ENCODE data around the gene PEDS1.
"Not testable (repeated sequence)": the region's sequence is repeated elsewhere in the genome, so short reads cannot be mapped to it uniquely, and the experiment has no call there.

Gene PEDS1

DNA sequence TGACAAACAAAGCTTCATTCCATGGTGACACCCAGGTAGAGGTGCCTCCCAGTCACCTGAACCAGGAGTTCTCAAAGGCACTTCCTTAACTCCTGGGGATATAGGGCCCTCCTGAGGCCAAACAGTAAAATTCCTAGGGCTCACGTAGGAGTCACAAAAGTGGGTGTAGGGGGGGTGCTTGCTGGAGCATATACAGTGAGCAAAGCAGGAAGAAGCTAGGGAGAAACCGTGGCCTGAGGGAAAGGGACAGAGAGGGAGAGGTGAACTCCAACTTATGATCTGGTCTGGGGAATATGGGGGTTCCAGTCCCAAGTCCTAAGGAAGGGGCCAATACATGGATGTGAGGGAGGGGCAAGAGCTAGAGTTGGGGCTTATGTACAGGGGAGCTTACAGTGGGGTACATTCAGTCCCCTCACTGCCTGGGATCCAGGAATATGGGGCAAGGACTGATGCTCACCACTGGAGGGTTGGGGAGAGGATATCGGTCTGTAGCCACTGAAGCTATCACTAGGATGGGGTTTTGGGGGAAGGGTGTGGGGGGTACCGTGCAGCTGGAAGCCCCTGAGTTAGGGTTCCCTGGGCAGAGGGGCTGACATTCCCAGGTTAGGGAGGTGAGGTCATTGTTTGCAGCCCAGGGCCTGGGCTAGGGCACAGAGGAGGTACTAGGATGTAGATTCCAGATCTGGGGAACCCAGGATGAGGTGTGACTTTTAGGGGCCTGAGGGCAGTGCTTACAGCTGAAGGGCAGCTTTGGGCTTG, 950 bp downstream of the PEDS1 start:
- DNase-seq: no peak

DNA sequence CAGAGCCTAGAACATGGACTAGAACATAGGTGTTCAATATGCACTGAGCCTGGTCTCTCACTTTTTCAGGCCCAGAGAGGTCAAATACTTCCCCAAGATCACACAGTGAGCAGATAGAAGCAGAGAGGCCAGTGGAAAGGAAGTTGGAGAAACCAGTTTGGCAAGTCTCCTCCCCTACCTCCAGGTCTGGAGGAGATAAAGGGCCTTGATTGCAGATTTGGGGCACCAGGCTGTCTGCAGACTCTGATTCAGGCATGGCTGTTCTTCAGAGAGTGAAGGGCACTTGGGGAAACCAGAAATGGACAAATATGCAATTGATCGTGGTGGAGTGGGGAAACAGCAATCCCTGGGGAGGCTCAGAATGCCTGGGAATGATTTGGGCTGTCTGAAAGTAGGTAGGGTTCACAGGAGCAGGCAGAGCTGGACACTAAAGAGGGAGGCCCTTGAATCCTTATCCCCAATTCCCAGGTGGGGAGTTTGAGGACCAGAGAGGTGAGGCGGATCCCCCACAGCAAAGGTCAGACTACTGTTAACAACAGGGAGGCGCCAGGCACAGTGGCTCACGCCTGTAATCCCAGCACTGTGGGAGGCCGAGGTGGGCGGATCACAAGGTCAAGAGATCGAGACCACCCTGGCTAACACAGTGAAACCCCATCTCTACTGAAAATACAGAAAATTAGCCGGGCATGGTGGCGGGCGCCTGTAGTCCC, 2.3 kb downstream of the PEDS1 start:
- DNase-seq: no peak

DNA sequence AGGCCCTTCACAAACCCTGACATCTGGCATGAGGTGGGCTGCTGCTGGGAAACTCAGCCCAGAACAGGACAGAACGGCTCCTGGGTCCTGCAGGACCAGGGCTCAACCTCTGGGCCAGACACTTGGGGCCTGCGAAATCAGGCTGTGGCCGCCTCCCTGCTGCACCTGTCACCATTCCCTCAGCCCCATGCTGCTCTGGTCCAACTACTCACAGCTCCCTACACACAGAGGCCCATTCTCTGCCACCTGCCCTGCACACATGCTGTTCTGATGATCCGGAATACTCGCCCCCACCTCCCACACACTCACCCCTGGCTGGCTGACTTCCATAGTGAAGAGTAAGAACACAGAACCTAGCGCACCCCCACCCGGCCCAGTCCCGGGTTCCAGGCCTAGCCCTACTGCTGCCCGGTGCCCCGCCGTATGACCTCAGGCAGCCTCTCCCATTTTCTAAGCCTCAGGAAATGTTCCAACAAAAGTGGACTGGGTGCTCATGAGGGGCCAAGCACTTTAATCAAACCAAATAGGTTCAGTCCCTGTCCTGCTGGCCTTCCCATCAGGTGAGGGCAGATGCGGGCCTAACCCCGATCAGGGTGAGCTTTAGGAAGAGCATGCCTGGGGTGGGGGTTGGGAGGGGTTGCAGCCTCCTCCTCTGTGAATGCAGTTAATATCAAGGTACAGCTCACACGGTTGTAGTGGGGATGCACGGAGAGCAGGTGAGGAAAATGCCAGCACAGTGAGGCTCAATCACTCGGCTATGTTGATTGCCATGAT, 3.9 kb downstream of the PEDS1 start:
- no peak for DNase-seq

DNA sequence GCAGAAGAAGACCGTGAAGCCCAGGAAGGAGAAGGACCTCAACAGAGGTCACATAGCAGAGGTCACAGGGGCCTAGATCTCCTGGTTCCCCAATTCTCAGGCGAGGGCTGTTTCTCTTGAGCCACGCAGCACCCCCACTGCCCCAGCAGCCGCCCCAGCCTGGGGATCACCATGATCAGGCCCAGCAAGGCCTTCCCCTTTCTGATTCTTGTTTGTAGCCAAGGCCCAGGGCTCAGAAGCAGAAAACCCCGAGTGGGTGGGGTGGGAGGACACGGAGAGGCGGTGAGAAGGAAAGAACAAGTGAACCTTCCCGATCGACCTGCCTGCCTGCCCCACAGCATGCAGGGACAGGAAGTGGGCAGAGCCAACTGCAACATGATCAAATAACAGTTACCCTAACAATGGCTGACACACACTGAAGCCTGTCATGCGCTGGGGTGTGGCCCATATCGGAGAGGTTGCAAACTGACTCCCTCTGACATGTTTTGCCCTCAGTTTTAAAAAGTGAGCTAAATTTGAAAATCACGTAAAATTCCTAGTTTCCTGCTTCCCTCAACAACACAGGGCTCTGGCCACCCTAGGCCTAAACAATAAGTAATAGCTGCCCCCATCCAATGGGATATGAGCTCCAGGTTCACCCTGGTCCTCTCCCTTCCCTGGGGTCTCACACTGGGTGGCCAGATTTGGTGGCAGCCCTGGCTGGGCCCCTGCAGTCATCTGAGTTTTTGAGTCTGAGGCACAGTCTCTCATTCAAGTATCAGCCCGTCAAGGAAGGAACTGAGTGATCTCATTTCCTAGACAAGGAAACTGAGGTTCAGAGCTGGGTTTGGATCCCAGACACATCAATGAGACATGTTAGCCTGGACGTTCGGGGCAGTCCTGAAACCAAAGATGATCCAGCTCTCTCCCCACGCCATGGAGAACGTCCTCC, 6.5 kb downstream of the PEDS1 start:
- peak; percentile 76 for DNase-seq

DNA sequence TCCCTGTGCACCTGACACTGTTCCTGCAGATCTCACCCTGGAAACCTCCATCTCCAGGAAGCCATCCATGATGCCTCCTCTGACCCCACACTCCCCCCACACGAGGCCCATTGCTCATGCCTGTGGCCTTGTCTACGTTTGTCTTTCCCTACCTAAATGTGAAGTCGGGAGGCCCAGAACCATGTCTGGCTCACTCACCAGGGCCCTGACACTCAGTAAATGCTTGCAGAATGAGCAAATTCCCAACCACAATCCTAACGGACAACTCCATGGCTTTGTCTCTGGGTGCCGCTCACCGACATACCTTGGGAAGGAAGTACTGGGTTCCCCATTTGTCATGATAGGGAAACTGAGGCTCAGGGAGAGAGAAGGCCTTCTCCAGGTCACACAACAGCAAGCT, 7.3 kb downstream of the PEDS1 start:
- DNase-seq: no peak

DNA sequence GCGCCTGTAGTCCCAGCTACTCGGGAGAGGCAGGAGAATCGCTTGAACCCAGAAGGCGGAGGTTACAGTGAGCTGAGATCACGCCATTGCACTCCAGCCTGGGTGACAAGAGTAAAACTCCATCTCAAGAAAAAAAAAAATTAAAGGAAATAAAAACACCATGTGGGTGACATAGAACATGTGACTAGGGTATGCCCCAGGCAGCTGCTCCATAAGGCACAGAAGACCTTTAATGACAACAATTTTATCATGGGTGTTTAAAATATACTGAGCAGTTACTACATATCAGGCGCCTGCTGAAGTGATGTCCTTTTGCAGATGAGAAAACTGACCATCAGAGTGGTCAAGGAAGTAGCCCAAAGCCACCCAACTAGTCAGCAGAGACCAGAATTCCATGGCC, 8.0 kb downstream of the PEDS1 start:
- no peak for DNase-seq

DNA sequence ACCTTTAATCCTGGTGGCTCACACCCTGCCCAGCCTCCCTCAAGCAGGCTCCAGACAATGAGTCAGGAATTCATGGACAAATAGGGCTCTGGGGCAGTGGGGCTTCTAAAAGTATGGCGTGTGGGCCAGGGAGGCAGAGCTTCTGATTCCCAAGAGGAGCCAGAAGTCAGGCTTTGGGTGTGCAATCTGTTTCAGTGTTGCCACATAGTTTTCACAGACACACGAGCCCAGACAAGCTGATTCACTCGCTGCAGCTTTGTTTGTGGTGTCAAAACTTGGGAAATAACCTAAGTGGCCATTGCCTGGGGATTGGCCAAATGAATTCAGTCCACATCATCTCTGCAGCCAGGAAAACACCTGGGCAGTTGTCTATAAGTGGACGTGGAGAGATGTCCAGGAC, 9.2 kb downstream of the PEDS1 start:
- DNase-seq: no peak

DNA sequence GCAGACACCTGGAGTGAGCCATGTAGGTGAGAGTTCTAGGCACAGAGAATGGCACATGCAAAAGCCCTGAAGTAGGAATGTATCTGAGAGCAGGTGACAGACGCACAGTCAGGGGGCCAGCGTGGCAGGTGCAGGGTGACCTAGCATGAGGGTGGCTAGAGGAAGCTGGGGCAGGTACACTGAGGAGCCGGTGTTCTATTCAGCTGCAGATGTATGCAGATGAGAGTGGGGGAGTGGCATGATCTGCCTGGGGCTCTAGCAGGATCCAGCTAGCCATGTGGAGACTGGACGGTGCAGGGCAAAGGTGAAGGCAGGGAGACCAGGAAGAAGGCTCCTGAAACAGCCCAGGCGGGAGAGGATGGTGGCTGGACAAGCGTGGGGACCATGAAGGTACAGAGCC, 10.7 kb downstream of the PEDS1 start:
- no peak for DNase-seq

DNA sequence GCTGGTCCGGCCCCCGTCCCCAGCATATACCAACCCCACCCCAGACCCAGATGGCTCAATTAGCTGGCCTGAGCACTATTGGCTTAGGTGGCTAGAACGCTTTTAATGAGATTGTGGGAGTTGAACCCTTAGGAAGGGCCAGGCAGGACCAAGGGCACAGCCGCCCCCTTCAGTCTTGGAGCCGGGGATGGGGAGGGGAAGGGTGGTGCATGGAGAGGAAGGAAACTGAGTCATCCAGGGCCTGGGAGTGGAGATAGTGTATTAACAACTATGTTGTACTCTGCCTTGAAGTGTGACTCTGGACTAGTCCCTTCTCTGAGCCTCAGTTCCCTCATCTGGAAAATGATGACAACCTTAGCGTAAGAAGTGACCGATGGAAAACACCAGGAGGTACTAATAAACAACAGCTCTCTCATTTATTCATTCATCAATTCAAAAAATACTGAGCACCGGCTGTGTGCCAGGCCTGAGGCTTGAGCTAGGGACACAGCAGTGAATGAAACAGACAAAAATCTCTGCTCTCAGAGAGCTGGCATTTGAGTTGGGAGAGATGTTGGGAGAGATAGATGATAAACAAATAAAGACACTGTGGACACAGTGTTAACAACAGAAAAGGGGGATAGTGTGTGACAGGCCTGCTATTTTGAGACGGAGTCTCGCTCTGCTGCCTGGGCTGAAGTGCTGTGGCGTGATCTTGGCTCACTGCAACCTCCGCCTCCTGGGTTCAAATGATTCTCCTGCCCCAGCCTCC, 11.5 kb downstream of the PEDS1 start:
- DNase-seq: no peak

DNA sequence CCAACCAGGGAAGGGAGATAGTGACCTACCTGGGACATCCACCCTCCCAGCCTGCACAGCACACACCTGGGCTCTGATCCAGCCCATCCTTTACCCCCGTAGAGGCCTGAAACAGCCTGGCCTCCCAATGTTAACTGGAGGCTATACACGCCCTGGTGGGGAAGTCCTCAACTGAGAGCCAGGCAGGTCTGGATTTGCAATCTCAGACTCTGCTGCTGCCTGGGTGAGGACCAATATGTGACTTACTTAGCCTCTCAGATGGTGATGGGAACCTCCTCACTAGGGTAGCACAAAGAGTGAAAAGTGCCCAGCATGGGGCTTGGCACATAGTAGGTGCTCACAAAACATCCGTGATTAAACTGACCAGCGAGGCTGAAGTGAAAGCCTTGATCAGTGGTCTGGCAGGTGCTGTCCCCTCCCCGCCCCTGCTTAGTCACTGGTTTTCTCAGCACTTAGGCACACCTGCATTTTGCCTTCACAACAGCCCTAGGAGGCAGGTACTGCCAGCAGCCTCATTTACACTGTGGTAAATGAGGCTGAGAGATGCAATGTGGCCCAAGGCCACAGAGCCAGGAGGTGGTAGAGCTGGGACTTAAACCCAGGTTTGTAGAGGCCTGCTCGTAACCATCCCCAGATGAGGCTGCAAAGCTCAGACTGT, 12.4 kb downstream of the PEDS1 start:
- DNase-seq: no peak

DNA sequence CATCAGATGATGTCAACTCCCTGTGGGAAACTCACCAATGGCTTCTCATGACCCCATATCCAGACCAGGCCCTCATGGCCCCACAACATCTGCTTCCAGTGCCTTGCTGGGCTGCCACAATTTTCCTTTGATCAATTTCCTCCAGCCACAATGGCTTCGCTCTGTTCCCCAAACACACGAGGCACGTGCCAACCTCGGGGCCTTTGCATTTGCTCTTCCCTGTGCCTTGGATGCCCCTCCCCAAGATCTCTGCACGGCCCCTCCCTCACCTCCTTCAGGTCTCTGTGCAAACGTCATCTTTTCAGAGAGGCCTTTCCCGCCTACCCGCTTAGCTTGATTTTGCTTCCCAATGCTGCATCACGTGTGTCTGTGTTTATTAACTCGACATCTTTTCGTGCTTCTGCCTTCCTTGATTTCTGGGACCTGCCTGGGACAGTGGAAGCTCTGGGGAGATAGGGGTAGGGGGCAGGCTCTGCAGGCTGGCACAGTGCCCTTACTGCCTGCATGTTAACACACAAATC, 13.1 kb downstream of the PEDS1 start:
- no peak for DNase-seq

DNA sequence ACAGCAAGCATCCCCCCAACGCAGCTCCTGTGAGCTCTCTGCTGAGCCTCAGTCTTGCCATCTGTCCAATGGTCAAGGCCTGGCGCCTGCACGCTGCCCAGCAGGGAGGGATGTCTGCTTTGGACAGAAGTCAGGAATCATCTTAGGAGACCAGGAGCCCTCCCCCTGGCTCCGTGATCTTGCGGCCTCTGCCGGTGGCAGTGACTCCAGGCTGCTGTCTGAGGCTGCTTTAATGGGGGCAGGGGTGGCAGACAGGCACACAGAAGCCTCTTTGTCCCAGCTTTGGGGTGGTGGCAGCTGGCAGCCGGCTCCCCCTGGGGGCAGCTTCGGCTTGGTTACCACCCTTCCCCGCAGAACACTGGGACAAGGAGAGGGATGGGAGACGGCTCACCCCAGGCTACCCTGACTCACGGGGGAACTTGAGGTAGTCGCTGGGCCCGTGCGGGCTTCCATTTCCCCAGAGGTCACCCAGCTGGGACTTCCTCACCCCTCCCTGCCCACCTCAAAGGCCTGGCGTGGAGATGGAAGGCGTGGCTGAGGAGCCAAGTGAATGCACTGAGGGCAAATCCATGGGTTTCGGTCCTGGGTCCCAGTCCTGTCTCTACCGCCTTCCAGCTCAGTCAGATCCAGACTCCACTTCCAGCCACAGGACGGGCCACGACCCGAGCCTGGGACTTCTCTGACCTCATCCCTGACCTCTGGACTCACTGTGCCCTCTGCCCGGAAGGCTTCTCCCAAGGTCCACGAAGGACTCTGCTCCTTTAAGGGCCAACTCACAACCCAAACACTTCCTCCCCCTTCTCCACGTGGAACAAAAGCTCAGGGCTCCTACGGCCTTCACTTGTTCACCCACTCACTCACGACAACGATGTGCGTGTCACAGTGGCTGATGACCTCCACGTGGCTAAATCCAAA, 14.8 kb downstream of the PEDS1 start:
- DNase-seq: no peak

DNA sequence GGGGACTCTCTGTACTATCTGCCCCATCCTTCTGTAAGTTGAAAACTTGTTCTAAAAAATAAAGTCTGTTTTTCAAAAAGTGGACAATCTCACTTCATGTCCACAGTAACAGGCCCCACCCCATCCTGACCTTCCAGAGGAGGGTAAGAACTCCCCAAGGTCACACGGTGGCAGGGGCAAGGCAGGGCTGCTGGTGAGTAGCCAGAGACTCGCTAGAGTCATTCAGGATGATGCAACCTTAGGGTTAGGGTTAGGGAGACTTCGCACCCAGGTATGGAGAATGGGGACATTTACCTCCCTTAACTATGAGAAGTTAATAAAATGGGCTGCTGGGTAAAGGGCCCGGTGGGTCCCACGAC, 15.4 kb downstream of the PEDS1 start:
- no peak for DNase-seq

DNA sequence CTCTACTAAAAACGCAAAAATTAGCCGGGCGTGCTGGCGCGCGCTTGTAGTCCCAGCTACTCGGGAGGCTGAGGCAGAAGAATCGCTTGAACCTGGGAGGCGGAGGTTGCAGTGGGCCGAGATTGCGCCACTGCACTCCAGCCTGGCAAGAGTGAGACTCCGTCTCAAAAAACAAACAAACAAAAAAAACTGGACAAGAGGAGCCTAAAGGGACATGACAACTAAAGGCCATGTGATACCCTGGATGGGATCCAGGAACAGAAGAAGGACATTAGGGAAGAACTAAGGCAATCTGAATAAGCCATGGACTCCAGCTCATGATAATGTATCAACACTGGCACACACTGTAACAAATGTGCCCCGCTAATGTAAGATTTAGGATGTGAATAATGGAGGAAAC, 15.8 kb downstream of the PEDS1 start:
- DNase-seq: not testable (repeated sequence)

DNA sequence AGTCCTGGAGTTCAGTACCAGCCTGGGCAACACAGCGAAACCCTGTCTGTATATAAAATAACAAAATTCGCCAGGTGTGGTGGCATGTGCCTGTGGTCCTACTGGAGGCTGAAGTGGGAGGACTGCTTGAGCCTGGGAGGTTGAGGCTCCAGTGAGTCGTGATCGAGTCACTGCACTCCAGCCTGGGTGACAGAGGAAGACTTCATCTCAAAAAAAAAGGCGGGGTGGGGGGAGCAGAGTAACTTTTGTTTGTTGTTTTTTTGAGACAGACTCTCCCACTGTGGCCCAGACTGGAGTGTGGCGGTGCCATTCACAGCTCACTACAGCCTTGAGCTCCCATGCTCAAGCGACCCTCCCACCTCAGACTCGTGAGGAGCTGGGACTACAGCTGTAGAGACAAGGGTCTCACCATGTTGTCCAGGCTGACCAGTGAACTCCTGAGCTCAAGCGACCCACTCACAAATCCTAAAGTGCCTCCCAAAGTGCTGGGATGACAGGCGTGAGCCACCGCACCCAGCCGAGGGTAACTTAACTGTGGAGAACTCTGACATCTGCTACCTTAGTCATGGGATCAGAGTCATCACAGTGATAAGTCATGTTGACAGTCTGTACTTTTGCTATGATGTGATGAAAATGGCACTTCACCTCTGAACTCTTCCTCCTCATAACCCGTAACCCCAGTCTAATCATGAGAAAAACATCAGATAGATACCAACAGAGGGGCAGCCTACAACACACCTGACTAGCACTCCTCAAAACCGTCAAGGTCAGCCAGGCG, 16.5 kb downstream of the PEDS1 start:
- no peak for DNase-seq

DNA sequence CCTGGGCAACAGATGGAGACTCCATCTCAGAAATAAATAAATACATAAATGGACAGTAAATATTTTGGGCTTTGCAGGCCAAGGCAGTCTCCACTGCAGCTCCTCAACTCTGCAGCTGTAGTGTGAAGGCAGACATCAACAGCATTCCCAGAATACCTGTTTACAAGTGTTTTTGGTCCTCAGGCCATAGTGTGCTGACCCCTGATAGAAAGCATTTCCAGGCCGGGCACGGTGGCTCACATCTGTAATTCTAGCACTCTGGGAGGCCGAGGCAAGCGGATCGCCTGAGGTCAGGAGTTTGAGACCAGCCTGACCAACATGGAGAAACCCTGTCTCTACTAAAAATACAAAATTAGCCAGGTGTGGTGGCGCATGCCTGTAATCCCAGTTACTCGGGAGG, 18.4 kb downstream of the PEDS1 start:
- not testable (repeated sequence) for DNase-seq

DNA sequence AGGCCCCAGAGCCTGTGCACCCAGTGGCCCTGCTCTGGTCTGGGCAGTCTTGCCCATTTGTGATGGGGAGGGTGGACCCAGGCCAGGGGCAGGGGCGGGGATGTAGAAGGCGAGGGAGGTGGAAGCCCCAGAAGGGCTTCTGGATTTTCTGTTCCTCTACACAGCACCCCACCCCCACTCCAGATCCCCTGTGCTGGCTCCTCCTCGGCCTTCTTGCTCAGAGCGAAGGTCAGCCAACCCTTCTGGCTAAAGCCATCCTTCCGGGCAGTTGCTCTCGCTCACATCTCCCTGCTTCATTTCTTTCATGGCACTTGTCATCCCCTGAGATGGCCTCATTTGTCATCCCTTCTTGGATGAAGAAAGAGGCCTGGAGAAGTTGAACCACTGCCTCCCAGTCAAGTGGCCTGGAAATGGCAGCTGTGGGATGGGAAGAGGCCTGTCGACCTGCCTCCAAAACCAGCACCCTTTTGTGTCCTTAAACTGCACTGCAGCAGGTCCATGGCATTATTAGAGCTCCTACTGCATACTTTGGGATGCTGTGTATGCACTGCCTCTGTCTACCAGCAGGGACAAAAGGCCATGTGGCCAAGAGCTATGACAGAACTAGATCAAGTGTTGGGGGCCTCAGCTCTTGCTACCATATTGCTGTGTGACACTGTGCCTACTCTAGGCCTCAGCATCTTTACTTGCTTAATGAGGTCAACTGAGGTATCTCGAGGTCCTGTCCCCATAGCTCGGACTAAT, 19.9 kb downstream of the PEDS1 start:
- no peak for DNase-seq

DNA sequence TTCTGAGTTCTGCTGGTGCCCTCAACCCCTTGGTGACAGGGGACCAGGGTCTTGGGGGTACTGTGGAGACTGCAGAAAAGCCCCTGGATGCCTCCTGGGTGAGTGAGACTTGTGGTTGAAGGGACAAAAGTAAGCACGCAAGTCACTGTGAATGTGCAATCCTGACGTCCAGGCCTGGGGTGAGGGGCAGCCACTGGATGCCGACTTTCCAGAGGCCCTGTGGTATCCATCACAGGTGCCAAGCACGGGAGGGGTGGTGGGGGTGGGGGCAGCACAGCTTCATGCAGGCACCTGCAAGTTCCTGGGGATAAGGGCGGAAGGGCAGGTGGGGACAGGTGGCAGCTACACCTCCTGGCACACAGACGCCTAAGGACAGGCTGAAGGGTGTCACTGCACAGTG, 20.5 kb downstream of the PEDS1 start:
- DNase-seq: no peak

DNA sequence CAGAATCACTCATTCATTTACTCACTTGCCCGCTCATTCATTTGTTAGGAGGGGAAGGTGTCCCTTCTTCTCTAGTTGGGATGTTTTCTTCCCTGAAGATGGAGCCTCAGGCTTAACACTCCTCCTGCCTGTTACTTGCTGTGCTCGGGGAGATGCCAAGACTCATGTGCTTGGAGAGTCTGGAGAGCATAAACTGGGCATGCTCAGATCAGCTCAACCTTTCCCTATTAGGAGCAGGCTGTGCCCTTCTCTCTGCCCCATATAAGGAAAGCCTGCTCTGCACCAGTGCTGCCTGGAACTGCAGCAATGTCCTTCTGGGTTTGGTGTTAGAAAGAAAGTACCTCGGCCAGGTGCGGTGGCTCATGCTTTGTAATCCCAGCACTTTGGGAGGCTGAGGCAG, 22.5 kb downstream of the PEDS1 start:
- no peak for DNase-seq

Measured in activated CD4-positive, alpha-beta T cell treated with anti-CD3 and anti-CD28 coated beads, Interleukin-2, amount 50 U/mL, for 1 hour (primary cell).